Testis (tissue), 3 donors: Measurements from ENCODE around the gene OSBPL8. TPM values are rescaled to one million over a fixed set of nuclear protein-coding genes. Genes with fewer than 3 reads are reported as not detected.

Experiments
- DNase-seq: peaks from one replicate; pipeline ENCODE4 v3.0.0-alpha.2; 2019
- H3K27ac ChIP-seq, 2 donors: fragments of 200-600 bp; sonication (generic); one replicate each; pipeline ENCODE4 v1.5.1; 2019
- H3K27me3 ChIP-seq: fragments of 200-600 bp; sonication (generic); one replicate; pipeline ENCODE4 v1.5.1; 2019
- H3K36me3 ChIP-seq: fragments of 200-600 bp; sonication (generic); one replicate; pipeline ENCODE4 v1.5.1; 2017; ENCODE audit warnings: low read depth; ENCODE audit errors: missing control alignments
- H3K4me1 ChIP-seq: fragments of 200-600 bp; sonication (generic); one replicate; pipeline ENCODE4 v1.5.1; 2019
- H3K4me3 ChIP-seq, 2 donors: fragments of 200-600 bp; sonication (generic); one replicate each; pipeline ENCODE4 v1.5.1; 2017 to 2019
- H3K9me3 ChIP-seq: fragments of 200-600 bp; sonication (generic); one replicate; pipeline ENCODE4 v1.5.1; 2017
- POLR2A ChIP-seq: fragments of 450-650 bp; IDR thresholded peaks from one replicate; pipeline ENCODE4 v1.6.1; 2017; ENCODE audit warnings: antibody characterized with exemption, mild to moderate bottlenecking, moderate library complexity
- WGBS, 2 donors: methylation state at CpG; one replicate each; pipeline ENCODE4 v1.1.5; 2018; 5-methylcytosine and 5-hydroxymethylcytosine counted together
- intact Hi-C: fragments of 100-400 bp; cut with DNase I; formaldehyde crosslinking; loops from one replicate; pipeline ENCODE4 v1.15.1; 2023; ENCODE audit warnings: low total_unique reads
- polyA plus RNA-seq: library from polyadenylated mRNA; stranded (reverse); fragments of 350-450 nt; fragmentation: Illumina TruSeq; extraction: RNeasy Lipid Tissue Mini Kit (QIAGEN cat#74804); gene quantifications from one replicate; pipeline ENCODE4 v1.2.3, GENCODE V29; 2014; ENCODE audit warnings: low read depth, low replicate concordance; ENCODE audit not compliant: insufficient read depth
- total RNA-seq, 2 donors: library from RNA; depleted of rRNA; stranded (reverse); fragments of >200 nt; gene quantifications; one replicate each; pipeline ENCODE4 v1.2.3, GENCODE V29; 2016
- TF ChIP-seq, protein P1 (sequence below), 3 experiments: fragments of 450-650 bp in 2 of 3; fragments of 200-600 bp in 1 of 3; sonication (generic) in 1 of 3; IDR thresholded peaks; one replicate each; pipeline ENCODE4 v1.5.1; 2016 to 2019; ENCODE audit warnings: antibody characterized with exemption in 3 of 3, mild to moderate bottlenecking in 2 of 3, moderate library complexity in 1 of 3

OSBPL8 gene
- total and polyA plus RNA-seq, 3 donors from 2014 or later, result 19.1 to 77.5 (median 64.3) TPM

GRCh38 chr12:76552343-76552938 lies 7.1 kb downstream of the OSBPL8 start:
- Histone ChIP-seq H3K4me3 (no peak overlapping the region), H3K36me3 (no peaks in the 10 kb centered on the region), H3K9me3 (no peaks in the 10 kb centered on the region), H3K27ac (no peak overlapping the region), H3K27me3 (no peaks in the 10 kb centered on the region), H3K4me1 (peaks cover 4% of the 10 kb centered on the region)
- 86 to 97% methylated on average over 3 of the region's 3 CpGs for WGBS, 2 donors
- DNase-seq, result no peak
- TF ChIP-seq, protein P1, sequence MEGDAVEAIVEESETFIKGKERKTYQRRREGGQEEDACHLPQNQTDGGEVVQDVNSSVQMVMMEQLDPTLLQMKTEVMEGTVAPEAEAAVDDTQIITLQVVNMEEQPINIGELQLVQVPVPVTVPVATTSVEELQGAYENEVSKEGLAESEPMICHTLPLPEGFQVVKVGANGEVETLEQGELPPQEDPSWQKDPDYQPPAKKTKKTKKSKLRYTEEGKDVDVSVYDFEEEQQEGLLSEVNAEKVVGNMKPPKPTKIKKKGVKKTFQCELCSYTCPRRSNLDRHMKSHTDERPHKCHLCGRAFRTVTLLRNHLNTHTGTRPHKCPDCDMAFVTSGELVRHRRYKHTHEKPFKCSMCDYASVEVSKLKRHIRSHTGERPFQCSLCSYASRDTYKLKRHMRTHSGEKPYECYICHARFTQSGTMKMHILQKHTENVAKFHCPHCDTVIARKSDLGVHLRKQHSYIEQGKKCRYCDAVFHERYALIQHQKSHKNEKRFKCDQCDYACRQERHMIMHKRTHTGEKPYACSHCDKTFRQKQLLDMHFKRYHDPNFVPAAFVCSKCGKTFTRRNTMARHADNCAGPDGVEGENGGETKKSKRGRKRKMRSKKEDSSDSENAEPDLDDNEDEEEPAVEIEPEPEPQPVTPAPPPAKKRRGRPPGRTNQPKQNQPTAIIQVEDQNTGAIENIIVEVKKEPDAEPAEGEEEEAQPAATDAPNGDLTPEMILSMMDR (IDR thresholded peaks at IDR 0.05), result no peak
- TF ChIP-seq POLR2A, result no peak
- intact Hi-C loops, result no loop called here

DNA sequence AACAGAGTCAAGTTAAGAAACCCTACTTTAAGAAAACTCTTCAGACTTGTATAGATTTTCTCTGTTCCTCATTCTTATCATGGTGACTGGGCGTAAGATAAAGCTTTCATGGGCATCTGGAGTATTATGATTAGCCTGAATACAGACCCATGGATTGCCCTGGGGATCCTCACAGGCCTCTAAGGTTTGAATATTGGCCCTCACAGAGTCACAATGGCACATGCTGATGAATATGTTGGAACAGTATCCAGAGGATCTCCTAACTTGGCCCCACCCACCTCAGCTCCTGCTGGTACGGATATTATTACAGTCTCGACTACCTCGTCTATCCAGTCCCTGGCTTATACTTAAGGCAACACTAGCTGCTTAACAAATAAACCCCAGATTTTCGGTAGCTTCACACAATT lies 8.1 kb downstream of the OSBPL8 start:
- Histone ChIP-seq H3K9me3 (no peaks in the 10 kb centered on the region), H3K27me3 (no peaks in the 10 kb centered on the region), H3K4me1 (peaks cover 4% of the 10 kb centered on the region), H3K4me3 (no peak overlapping the region), H3K27ac (no peak overlapping the region), H3K36me3 (no peaks in the 10 kb centered on the region)
- WGBS, 2 donors, result 94% methylated on average over 5 of the region's 5 CpGs
- TF ChIP-seq POLR2A, result no peak
- TF ChIP-seq, protein P1 (IDR thresholded peaks at IDR 0.05), result no peak
- intact Hi-C loops, result no loop called here
- no peak for DNase-seq

DNA sequence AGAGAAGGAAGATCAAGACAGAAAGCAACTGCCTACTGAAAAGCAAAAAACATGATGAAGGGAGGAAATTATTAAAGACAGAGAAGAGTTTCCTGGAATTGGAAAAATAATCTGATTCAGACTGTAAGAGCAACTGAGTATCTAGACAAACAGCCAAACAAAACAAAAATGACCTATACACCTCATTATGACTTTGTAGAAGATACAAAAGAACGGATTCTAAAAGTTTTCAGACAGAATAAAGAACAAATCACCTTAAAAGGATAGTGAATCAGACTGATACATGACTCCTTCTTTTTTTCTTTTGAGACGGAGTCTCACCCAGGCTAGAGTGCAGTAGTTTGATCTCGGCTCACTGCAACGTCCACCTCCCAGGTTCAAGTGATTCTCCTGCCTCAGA lies 10.4 kb downstream of the OSBPL8 start:
- no peak for DNase-seq
- 55 to 61% methylated on average over 4 of the region's 4 CpGs for WGBS, 2 donors
- TF ChIP-seq, protein P1 (IDR thresholded peaks at IDR 0.05), result no peak
- TF ChIP-seq POLR2A, result no peak
- H3K36me3 ChIP-seq, result no peaks in the 10 kb centered on the region
- no peak overlapping the region for H3K27ac ChIP-seq
- intact Hi-C loops, result no loop called here
- no peaks in the 10 kb centered on the region for H3K9me3 ChIP-seq
- H3K27me3 ChIP-seq, result no peaks in the 10 kb centered on the region
- no peak overlapping the region for H3K4me3 ChIP-seq
- peaks cover 4% of the 10 kb centered on the region for H3K4me1 ChIP-seq

GRCh38 chr12:76548222-76548837 lies 11.2 kb downstream of the OSBPL8 start:
- 77 to 86% methylated on average over 3 of the region's 3 CpGs for WGBS, 2 donors
- peaks cover 4% of the 10 kb centered on the region for H3K4me1 ChIP-seq
- intact Hi-C loops, result no loop called here

More at GRCh38 chr12:76548222-76548837, 11.2 kb downstream of the OSBPL8 start:
- Histone ChIP-seq H3K27me3 (no peaks in the 10 kb centered on the region), H3K36me3 (no peaks in the 10 kb centered on the region), H3K9me3 (no peaks in the 10 kb centered on the region), H3K4me3 (no peak overlapping the region), H3K27ac (no peak overlapping the region)
- TF ChIP-seq POLR2A, result no peak
- TF ChIP-seq, protein P1 (IDR thresholded peaks at IDR 0.05), result no peak
- no peak for DNase-seq
